Keratinocyte (primary cell): Measurements from ENCODE around the gene SARNP.

Experiments
- CTCF ChIP-seq, 3 experiments: IDR thresholded peaks in 1 of 3; conservative IDR thresholded peaks in 1 of 3; optimal IDR thresholded peaks in 1 of 3; 2 replicates in 2 of 3; 3 replicates in 1 of 3; pipeline versions ENCODE3 to v1.5.1; 2011; ENCODE audit warnings: low read length in 3 of 3, mild to moderate bottlenecking in 3 of 3, moderate library complexity in 2 of 3, control low read depth in 1 of 3, inconsistent platforms in 1 of 3; ENCODE audit not compliant: insufficient read depth in 2 of 3; ENCODE audit errors: extremely low read depth in 1 of 3
- EZH2 ChIP-seq: IDR thresholded peaks from one replicate; pipeline ENCODE4 v1.6.1; 2012; ENCODE audit warnings: inconsistent platforms, mild to moderate bottlenecking, low read length, moderate library complexity

DNA sequence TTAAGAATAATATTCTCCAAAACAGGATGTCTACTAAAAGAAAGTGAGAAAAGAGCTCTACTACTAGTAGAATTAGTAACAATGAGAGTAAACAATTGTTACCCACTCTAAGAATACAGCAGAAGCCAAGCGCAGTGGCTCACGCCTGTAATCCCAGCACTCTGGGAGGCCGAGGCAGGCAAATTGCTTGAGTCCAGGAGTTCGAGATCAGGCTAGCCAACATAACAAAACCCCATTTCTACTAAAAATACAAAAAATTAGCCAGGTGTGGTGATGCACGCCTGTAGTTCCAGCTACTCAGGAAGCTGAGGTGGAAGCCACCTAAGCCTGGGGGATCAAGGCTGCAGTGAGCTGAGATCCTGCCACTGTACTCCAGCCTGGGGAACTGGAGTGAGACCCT lies 7.2 kb upstream of the SARNP start:
- TF ChIP-seq CTCF (optimal IDR thresholded peaks at IDR 0.05 in 1 of 3, IDR thresholded peaks at IDR 0.05 in 1 of 3, conservative IDR thresholded peaks at IDR 0.05 in 1 of 3; ENCODE audit: extremely low read depth in 1 of 3, insufficient read depth in 2 of 3, low read length in 3 of 3) (no peak), EZH2 (no peak)
